ENCODE measurements around the gene EYS.
"Not testable (repeated sequence)": the region's sequence is repeated elsewhere in the genome, so short reads cannot be mapped to it uniquely, and the experiment has no call there.

EYS gene

GRCh38 chr6:65631711-65632110 is 75.3 kb downstream of the EYS start:
- DNase-seq, result no peak

- DNase-seq, result not testable (repeated sequence)
These were observed 79.5 kb downstream of the EYS start for GRCh38 chr6:65627434-65627999.

- no peak for DNase-seq
These were observed 80.0 kb downstream of the EYS start for GRCh38 chr6:65627015-65627414.

GRCh38 chr6:65623566-65623965 is 83.5 kb downstream of the EYS start:
- DNase-seq, result no peak

GRCh38 chr6:65610746-65611145 is 96.3 kb downstream of the EYS start:
- DNase-seq, result no peak

GRCh38 chr6:65595540-65595939 is 111.5 kb downstream of the EYS start:
- DNase-seq, result no peak

GRCh38 chr6:65570340-65570739 is 136.7 kb downstream of the EYS start:
- DNase-seq, result no peak

GRCh38 chr6:65569505-65569904 is 137.5 kb downstream of the EYS start:
- no peak for DNase-seq

GRCh38 chr6:65569056-65569455 is 138.0 kb downstream of the EYS start:
- not testable (repeated sequence) for DNase-seq

GRCh38 chr6:65566117-65566516 is 140.9 kb downstream of the EYS start:
- no peak for DNase-seq

GRCh38 chr6:65558071-65558470 is 149.0 kb downstream of the EYS start:
- no peak for DNase-seq

- no peak for DNase-seq
These were observed 149.8 kb downstream of the EYS start for GRCh38 chr6:65557224-65557623.

- DNase-seq, result no peak
These were observed 160.1 kb downstream of the EYS start for GRCh38 chr6:65546894-65547293.

GRCh38 chr6:65545920-65546319 is 161.1 kb downstream of the EYS start:
- no peak for DNase-seq

GRCh38 chr6:65538644-65539043 is 168.4 kb downstream of the EYS start:
- DNase-seq, result no peak

- no peak for DNase-seq
These were observed 169.4 kb downstream of the EYS start for GRCh38 chr6:65537600-65537999.

GRCh38 chr6:65531533-65531932 is 175.5 kb downstream of the EYS start:
- DNase-seq, result no peak

GRCh38 chr6:65524232-65524631 is 182.8 kb downstream of the EYS start:
- DNase-seq, result no peak

- no peak for DNase-seq
These were observed 201.3 kb downstream of the EYS start for GRCh38 chr6:65505736-65506135.

GRCh38 chr6:65501045-65501444 is 206.0 kb downstream of the EYS start:
- no peak for DNase-seq

- not testable (repeated sequence) for DNase-seq
These were observed 223.4 kb downstream of the EYS start for GRCh38 chr6:65483652-65484051.

- DNase-seq, result no peak
These were observed 237.4 kb downstream of the EYS start for GRCh38 chr6:65469650-65470049.

- DNase-seq, result no peak
These were observed 238.7 kb downstream of the EYS start for GRCh38 chr6:65468307-65468706.

- no peak for DNase-seq
These were observed 245.9 kb downstream of the EYS start for GRCh38 chr6:65461121-65461520.

- DNase-seq, result no peak
These were observed 254.7 kb downstream of the EYS start for GRCh38 chr6:65452333-65452732.

- DNase-seq, result no peak
These were observed 256.6 kb downstream of the EYS start for GRCh38 chr6:65450451-65450850.
